CD14-positive monocyte (primary cell): ENCODE data around the gene WNT2. TPM values are rescaled to one million over a fixed set of nuclear protein-coding genes. Genes with fewer than 3 reads are reported as not detected.

ENCODE experiments used
- DNase-seq, 3 donors: peaks; one replicate each; pipeline ENCODE4 v3.0.0-alpha.2; 2011 to 2022
- H2AFZ ChIP-seq: 2 replicates; pipeline ENCODE4 v1.6.0; 2012; ENCODE audit warnings: mild to moderate bottlenecking, low read depth, low read length, inconsistent platforms; ENCODE audit not compliant: insufficient read depth, poor library complexity, severe bottlenecking
- H3K27ac ChIP-seq, 2 donors: 1 replicate in 1 of 2; 2 replicates in 1 of 2; pipeline ENCODE4 v1.5.1; 2012 to 2013; ENCODE audit warnings: low read length in 2 of 2, control low read depth in 1 of 2, inconsistent platforms in 1 of 2, low read depth in 1 of 2, mild to moderate bottlenecking in 1 of 2
- H3K27me3 ChIP-seq, 2 donors: one replicate each; pipeline versions ENCODE4 v1.6.0 to v1.6.1; 2011 to 2013; ENCODE audit warnings: low read length in 2 of 2; ENCODE audit not compliant: control insufficient read depth in 2 of 2, insufficient read depth in 2 of 2
- H3K36me3 ChIP-seq, 2 donors: replicated peaks in 1 of 2; 1 replicate in 1 of 2; 2 replicates in 1 of 2; pipeline versions ENCODE4 v1.5.1 to v1.6.1; 2012 to 2013; ENCODE audit warnings: low read length in 2 of 2, control low read depth in 1 of 2, inconsistent platforms in 1 of 2, mild to moderate bottlenecking in 1 of 2; ENCODE audit not compliant: insufficient read depth in 2 of 2, control insufficient read depth in 1 of 2
- H3K4me1 ChIP-seq, 2 donors: 1 replicate in 1 of 2; 2 replicates in 1 of 2; pipeline versions ENCODE4 v1.5.1 to v1.6.1; 2012 to 2013; ENCODE audit warnings: low read length in 2 of 2, control low read depth in 1 of 2, inconsistent platforms in 1 of 2, mild to moderate bottlenecking in 1 of 2, moderate library complexity in 1 of 2; ENCODE audit not compliant: insufficient read depth in 2 of 2, control insufficient read depth in 1 of 2
- H3K4me2 ChIP-seq: replicated peaks from 2 replicates; pipeline ENCODE3; 2012; ENCODE audit warnings: low read length, moderate library complexity, mild to moderate bottlenecking; ENCODE audit not compliant: poor library complexity, severe bottlenecking; ENCODE audit errors: extremely low read depth
- H3K4me3 ChIP-seq, 3 experiments: fragments of 200-600 bp in 1 of 3; sonication (generic) in 1 of 3; replicated peaks in 1 of 3; 1 replicate in 2 of 3; 2 replicates in 1 of 3; pipeline ENCODE4 v1.5.1; 2011 to 2013; ENCODE audit warnings: low read length in 3 of 3, mild to moderate bottlenecking in 3 of 3, control low read depth in 2 of 3, low read depth in 2 of 3, inconsistent platforms in 1 of 3, moderate library complexity in 1 of 3
- H3K79me2 ChIP-seq: 2 replicates; pipeline ENCODE4 v1.6.0; 2012; ENCODE audit warnings: mild to moderate bottlenecking, control low read depth, inconsistent platforms, low read length, moderate library complexity; ENCODE audit not compliant: insufficient read depth
- H3K9ac ChIP-seq: 2 replicates; pipeline ENCODE4 v1.6.0; 2017; ENCODE audit warnings: low read length, mild to moderate bottlenecking; ENCODE audit not compliant: insufficient read depth, poor library complexity, severe bottlenecking
- H3K9me3 ChIP-seq, 2 donors: replicated peaks in 1 of 2; 1 replicate in 1 of 2; 2 replicates in 1 of 2; pipeline versions ENCODE4 v1.5.1 to v1.6.1; 2012 to 2013; ENCODE audit warnings: low read length in 2 of 2, control low read depth in 1 of 2; ENCODE audit not compliant: control insufficient read depth in 1 of 2, insufficient read depth in 1 of 2
- H4K20me1 ChIP-seq: 2 replicates; pipeline ENCODE4 v1.6.0; 2012; ENCODE audit warnings: mild to moderate bottlenecking, low read length, control low read depth, moderate library complexity; ENCODE audit not compliant: insufficient read depth
- H3K27ac Mint-ChIP-seq, 7 donors: one replicate each; pipeline ENCODE4 v1.8.0; 2020; ENCODE audit warnings: mild to moderate bottlenecking in 7 of 7, mixed read lengths in 7 of 7, moderate library complexity in 6 of 7, inconsistent platforms in 2 of 7
- H3K27me3 Mint-ChIP-seq, 3 donors: one replicate each; pipeline ENCODE4 v1.8.0; 2021 to 2022; ENCODE audit warnings: low read depth in 3 of 3, mild to moderate bottlenecking in 3 of 3, mixed read lengths in 3 of 3, moderate library complexity in 3 of 3, inconsistent platforms in 1 of 3
- H3K36me3 Mint-ChIP-seq, 2 donors: one replicate each; pipeline ENCODE4 v1.8.0; 2020; ENCODE audit warnings: mixed read lengths in 2 of 2, inconsistent platforms in 1 of 2, mild to moderate bottlenecking in 1 of 2
- H3K4me1 Mint-ChIP-seq: one replicate; pipeline ENCODE4 v1.8.0; 2020; ENCODE audit warnings: mild to moderate bottlenecking, mixed read lengths
- H3K4me3 Mint-ChIP-seq, 2 donors: one replicate each; pipeline ENCODE4 v1.8.0; 2020; ENCODE audit warnings: mild to moderate bottlenecking in 2 of 2, mixed read lengths in 2 of 2, moderate library complexity in 1 of 2
- H3K9me3 Mint-ChIP-seq, 7 donors: one replicate each; pipeline ENCODE4 v1.8.0; 2020 to 2022; ENCODE audit warnings: mixed read lengths in 7 of 7, mild to moderate bottlenecking in 6 of 7, moderate library complexity in 6 of 7, inconsistent platforms in 2 of 7
- WGBS: methylation state at CpG from one replicate; pipeline ENCODE4 v1.1.5; 2013; ENCODE audit warnings: missing lambda C conversion rate; ENCODE audit not compliant: insufficient coverage; 5-methylcytosine and 5-hydroxymethylcytosine counted together
- intact Hi-C, 2 donors: fragments of 100-400 bp; cut with micrococcal nuclease; formaldehyde crosslinking; loops; one replicate each; pipeline versions ENCODE4 v1.15.0 to v1.15.1; 2023
- polyA plus RNA-seq, 3 donors: library from polyadenylated mRNA; depleted of rRNA in 1 of 3; unstranded in 2 of 3; stranded (reverse) in 1 of 3; fragments of 300-500 nt in 2 of 3; fragments of >200 nt in 1 of 3; fragmentation: Illumina TruSeq in 2 of 3; gene quantifications; 1 replicate in 2 of 3; 2 replicates in 1 of 3; pipeline ENCODE4 v1.2.3, GENCODE V29; 2012 to 2021
- TF ChIP-seq, protein P1 (sequence below): fragments of 200-600 bp; IDR thresholded peaks from one replicate; pipeline ENCODE4 v1.8.0; 2022; ENCODE audit warnings: antibody characterized with exemption, mild to moderate bottlenecking

Gene WNT2
- polyA plus RNA-seq, 3 donors, result not detected

DNA sequence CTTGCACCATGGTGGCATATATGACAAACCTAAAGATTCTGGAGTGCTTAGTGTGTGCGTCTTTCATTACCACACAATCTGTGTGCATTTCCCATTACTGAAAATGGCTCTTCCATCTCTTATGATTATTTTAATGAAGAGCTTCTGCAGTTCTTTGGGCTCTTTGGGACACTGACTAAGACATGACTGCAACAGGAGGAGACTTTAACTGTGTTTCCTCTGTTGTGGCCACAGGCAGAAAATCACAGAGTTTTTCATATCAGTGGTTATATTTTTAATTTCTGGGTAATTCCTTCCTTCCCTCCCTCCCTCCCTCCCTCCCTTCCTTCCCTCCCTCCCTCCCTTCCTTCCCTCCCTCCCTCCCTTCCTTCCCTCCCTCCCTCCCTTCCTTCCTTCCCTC, 58.1 kb downstream of the WNT2 start:
- H3K9me3 Mint-ChIP-seq, result peaks cover 0 to 3% (median 0%) of the 10 kb centered on the region in 7 donors
- intact Hi-C loops, result no loop called here

DNA sequence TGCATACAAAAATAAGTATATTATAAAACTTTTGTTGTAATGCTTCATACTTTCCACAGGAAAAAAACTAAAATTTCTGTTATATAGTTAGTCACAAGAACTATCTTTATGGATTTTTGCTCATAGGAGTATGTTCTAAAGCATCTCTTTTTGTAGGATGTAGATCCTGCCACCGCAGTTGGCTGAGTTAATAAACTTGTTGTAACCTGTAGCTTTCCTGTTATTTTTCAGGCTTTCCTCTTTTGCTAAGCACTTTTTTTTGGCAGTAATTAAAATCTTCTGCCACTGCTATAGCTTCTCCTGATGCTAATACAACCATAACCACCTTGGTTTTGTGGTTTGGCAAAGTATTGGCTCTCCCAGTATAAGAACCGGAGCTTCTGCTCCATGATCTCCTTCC, 60.3 kb downstream of the WNT2 start:
- no peak overlapping the region for H3K4me2 ChIP-seq
- 100% methylated on average over 1 of the region's 2 CpGs for WGBS
- H3K4me1 ChIP-seq, result no peaks in the 10 kb centered on the region
- Mint-ChIP-seq H3K4me1 (no peaks in the 10 kb centered on the region), H3K27ac (no peak overlapping the region), H3K27me3 (peaks cover 0 to 6% (median 4%) of the 10 kb centered on the region in 3 donors), H3K36me3 (no peaks in the 10 kb centered on the region), H3K9me3 (peaks cover 0 to 3% (median 0%) of the 10 kb centered on the region in 7 donors), H3K4me3 (no peak overlapping the region)
- H2AFZ ChIP-seq, result no peak overlapping the region
- no peak overlapping the region for H3K4me3 ChIP-seq
- H3K9ac ChIP-seq, result no peak overlapping the region
- no peaks in the 10 kb centered on the region for H3K36me3 ChIP-seq
- H4K20me1 ChIP-seq, result no peaks in the 10 kb centered on the region
- DNase-seq, result no peak
- H3K79me2 ChIP-seq, result no peaks in the 10 kb centered on the region
- H3K27ac ChIP-seq, result no peak overlapping the region
- TF ChIP-seq, protein P1, sequence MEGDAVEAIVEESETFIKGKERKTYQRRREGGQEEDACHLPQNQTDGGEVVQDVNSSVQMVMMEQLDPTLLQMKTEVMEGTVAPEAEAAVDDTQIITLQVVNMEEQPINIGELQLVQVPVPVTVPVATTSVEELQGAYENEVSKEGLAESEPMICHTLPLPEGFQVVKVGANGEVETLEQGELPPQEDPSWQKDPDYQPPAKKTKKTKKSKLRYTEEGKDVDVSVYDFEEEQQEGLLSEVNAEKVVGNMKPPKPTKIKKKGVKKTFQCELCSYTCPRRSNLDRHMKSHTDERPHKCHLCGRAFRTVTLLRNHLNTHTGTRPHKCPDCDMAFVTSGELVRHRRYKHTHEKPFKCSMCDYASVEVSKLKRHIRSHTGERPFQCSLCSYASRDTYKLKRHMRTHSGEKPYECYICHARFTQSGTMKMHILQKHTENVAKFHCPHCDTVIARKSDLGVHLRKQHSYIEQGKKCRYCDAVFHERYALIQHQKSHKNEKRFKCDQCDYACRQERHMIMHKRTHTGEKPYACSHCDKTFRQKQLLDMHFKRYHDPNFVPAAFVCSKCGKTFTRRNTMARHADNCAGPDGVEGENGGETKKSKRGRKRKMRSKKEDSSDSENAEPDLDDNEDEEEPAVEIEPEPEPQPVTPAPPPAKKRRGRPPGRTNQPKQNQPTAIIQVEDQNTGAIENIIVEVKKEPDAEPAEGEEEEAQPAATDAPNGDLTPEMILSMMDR, result no peak
- intact Hi-C loops, result no loop called here
- H3K27me3 ChIP-seq, result no peaks in the 10 kb centered on the region
- H3K9me3 ChIP-seq, result no peaks in the 10 kb centered on the region

More for the DNA sequence above, 58.1 kb downstream of the WNT2 start:
- H3K4me1 ChIP-seq, result no peaks in the 10 kb centered on the region
- H3K4me3 Mint-ChIP-seq, result no peak overlapping the region
- peaks cover 0 to 6% (median 6%) of the 10 kb centered on the region in 3 donors for H3K27me3 Mint-ChIP-seq
- TF ChIP-seq, protein P1, result no peak
- H3K4me1 Mint-ChIP-seq, result no peaks in the 10 kb centered on the region
- WGBS, result no CpG with 5 or more reads among the region's 1 CpG
- H3K36me3 ChIP-seq, result no peaks in the 10 kb centered on the region
- no peak for DNase-seq
- no peaks in the 10 kb centered on the region for H3K27me3 ChIP-seq
- H4K20me1 ChIP-seq, result no peaks in the 10 kb centered on the region
- no peaks in the 10 kb centered on the region for H3K79me2 ChIP-seq
- H3K27ac Mint-ChIP-seq, result no peak overlapping the region
- H2AFZ ChIP-seq, result no peak overlapping the region
- no peak overlapping the region for H3K9ac ChIP-seq
- H3K4me3 ChIP-seq, result no peak overlapping the region
- H3K27ac ChIP-seq, result no peak overlapping the region
- H3K9me3 ChIP-seq, result no peaks in the 10 kb centered on the region
- no peak overlapping the region for H3K4me2 ChIP-seq
- H3K36me3 Mint-ChIP-seq, result no peaks in the 10 kb centered on the region
